Measurements from ENCODE around the gene SOX18.

Gene SOX18

GRCh38 chr20:64051561-64052325 is 2.3 kb upstream of the SOX18 start:
- DNase-seq: no peak

- DNase-seq: no peak
Measured at GRCh38 chr20:64051033-64051452, 1.6 kb upstream of the SOX18 start.

- DNase-seq: no peak
Measured at GRCh38 chr20:64050261-64051032, 1.0 kb upstream of the SOX18 start.

DNA sequence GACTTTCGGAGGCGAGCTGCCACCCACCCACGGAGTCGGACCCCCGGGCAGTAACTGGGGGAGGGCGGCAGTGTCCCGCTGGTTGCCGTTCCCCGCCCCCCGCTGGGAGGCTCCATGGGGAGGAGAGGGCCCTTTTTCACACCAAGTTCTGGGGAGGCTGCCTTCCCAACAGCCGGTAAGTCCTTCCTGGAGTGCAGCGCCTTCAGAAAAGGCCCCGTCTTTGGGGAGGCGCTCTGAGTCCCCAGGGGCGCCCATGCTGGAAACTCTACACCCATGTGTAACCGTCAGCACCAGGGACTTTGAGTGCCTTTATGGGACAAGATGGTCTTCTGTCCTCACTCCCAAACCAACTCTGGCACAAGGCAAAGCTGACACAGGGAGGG is 430 bp upstream of the SOX18 start:
- DNase-seq: no peak

DNA sequence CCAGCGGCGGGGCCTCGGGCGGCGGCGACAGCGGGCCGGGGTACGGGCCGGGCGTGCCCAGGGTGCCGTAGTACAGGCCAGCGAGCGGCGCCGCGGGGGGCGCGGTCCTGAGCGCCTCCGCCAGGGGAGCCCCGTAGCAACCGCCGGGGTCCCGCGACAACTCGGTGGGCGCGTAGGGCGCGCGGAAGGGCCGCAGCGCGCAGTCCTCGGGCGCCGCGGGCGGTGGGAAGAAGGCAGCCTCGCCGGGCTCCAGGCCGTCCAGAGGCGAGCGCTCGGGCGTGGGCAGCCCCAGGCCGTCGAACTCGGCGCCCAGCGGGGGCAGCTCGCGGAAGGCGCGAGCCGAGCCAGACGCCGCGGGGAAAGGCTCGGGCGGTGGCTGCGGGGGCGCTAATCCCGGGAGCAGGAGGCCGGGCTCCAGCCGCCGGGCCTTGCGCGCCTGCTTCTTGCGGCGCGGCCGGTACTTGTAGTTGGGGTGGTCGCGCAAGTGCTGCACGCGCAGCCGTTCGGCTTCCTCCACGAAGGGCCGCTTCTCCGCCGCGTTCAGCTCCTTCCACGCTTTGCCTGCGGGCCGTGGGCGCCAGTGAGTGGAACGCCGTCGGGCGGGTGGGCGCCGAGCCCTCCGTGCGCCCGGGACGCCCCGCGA is 916 bp downstream of the SOX18 start:
- DNase-seq: no peak

DNA sequence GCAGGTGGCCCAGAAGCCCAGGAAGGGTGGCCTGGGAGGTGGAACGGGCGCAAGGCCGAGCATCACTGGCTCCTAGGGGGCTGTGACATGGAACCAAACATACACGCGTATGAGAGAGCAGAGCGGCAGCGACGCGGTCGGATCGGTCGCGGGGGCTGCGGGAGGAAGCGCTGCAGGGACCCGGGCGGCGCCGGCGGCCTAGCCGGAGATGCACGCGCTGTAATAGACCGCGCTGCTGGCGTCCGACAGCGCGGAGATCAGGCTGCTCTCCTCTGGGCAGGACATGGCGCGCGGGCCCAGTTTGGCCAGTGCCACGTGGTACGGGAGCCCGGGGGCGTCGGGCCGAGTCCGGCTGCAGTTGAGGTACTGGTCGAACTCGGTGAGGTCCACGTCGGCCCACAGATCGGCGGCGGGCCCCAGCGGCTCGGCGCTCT is 1.5 kb downstream of the SOX18 start:
- no peak for DNase-seq

GRCh38 chr20:64047046-64047389 is 2.4 kb downstream of the SOX18 start:
- DNase-seq: no peak

DNA sequence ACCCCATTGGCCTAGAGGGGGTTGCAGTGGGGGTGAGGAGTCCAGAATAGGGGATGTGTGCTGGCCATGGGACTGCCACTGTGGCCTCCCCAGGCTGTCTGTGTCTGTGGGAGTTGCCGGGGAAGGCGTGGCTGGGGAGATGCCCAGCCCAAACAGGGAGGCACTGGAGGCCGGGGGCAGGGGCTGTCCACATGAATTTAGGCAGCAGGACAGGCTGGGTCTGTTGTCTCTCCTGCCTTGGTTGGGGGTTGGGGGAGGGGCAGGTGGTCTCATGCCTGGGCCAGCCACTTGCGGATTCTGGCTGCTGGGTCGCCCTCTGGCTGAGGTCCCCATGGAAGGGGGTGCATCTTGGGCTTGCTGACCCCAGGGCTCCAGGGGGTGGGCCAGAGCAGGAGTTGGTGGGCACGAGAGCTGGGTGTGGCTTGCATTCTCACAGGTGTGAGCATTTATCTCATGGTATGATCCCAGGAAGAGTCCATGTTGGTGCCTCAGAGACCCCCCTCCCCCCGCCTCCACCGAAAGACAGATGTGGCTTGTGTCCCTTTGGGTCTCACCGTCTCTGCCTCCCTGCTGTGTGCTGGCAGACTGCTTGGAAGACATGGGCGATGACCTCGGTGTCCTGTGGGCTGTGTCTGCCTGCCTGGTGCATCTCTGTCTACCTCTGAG is 4.0 kb downstream of the SOX18 start:
- DNase-seq: no peak

DNA sequence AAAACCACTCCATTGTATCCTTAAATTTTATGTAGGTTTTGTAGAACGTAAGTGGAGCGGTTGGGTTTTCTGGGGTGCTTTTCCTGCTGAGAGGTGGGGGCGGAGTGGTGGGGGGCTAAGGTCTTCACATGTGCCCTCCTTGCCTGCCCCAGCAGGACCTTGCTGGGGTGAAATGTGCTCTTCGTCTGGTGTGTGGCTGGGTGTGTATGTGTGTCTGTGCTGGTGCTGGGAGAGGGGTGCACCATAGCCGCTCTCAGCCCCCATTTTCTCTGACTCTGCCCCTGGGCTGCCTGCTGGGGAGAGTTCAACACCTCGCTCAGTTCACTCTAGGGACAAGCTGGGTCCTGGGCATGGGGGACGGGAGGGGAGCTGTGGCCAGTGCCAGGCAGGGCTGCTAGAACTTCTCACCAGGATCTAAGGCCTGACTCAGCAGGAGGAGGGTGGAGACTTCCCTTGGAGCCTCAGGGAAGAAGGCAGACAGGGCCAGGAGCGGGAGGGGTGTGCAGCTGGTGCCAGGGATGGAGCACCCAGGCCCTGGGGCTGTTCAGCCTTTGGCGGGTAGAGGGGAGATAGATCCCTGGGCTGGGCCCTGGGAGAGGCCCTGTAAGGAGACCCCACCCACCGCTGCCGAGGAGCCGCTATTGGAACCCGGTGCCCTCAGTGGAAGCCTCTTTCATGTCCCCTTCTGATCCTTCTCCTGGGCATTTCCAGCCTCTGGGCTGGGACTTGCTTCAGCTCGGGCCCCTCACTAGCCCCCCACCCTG is 4.8 kb downstream of the SOX18 start:
- DNase-seq: peak; percentile 37

DNA sequence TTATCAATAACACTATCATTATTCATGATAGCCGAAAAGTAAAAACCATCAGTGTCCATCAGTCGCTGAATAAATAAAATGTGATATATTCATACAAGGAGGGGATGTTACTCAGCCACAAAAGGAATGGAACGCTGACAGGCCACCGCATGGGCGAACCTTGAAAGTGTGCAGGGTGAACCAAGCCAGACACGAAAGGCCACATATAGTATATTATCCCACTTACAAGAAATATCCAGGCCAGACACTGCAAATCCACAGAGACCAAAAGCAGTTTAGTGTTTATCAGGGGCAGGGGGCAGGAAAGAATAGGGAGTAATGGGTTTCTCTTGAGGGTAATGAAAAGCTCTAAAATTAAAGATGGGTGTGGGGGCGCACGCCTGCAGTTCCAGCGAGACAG is 5.7 kb downstream of the SOX18 start:
- DNase-seq: no peak

DNA sequence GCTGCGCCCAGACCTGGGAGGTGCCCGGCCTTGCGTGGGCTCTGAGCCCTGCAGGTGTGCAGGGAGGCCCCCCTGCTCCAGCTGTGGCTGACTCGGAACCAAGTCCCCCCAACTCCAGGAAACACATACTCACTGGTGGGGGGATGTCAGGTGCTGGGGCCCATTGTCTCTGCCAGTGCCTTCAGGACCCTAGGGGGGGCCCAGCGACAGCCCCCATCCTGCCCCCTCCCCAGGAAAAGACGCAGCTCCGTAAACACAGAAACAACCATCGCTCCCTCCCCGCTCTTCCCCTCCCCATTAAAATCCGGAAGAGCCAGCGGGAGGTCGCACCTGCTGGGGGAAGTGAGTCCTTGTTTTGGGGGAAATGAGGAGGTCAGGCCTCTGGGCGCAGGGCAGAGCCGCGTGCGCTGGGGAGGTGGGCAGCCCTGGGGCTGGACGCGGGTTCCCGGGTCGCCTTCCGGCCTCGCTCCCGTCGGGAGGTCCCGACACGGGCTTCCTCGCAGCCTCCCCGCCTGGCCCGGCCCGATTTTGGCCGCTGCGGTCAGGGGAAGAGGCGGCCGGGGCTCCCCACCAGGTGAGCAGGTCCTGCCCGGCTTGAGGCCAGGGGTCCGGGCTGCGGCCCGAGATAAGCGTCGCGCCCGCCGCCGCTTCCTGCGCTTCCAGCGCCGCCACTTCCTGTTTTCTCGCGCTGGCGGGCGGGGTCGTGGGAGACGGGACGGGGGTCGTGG is 7.2 kb downstream of the SOX18 start:
- DNase-seq: no peak

DNA sequence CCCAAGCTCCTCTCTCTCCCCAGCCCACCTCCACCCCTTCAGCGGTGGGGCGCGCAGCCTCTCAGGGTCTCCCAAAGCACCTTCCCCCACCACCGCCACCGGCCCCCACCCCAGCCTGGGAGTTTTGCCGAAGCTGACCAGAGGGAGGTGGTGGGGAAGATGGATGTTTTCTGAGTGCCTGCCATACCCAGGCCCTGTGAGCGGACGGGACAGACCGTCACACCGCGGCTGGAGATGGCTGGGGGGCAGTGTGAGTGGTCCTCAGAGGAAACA is 7.7 kb downstream of the SOX18 start:
- no peak for DNase-seq

GRCh38 chr20:64041040-64041780 is 8.2 kb downstream of the SOX18 start:
- DNase-seq: peak; percentile 76

- DNase-seq: no peak
Measured at GRCh38 chr20:64040231-64041039, 9.0 kb downstream of the SOX18 start.

DNA sequence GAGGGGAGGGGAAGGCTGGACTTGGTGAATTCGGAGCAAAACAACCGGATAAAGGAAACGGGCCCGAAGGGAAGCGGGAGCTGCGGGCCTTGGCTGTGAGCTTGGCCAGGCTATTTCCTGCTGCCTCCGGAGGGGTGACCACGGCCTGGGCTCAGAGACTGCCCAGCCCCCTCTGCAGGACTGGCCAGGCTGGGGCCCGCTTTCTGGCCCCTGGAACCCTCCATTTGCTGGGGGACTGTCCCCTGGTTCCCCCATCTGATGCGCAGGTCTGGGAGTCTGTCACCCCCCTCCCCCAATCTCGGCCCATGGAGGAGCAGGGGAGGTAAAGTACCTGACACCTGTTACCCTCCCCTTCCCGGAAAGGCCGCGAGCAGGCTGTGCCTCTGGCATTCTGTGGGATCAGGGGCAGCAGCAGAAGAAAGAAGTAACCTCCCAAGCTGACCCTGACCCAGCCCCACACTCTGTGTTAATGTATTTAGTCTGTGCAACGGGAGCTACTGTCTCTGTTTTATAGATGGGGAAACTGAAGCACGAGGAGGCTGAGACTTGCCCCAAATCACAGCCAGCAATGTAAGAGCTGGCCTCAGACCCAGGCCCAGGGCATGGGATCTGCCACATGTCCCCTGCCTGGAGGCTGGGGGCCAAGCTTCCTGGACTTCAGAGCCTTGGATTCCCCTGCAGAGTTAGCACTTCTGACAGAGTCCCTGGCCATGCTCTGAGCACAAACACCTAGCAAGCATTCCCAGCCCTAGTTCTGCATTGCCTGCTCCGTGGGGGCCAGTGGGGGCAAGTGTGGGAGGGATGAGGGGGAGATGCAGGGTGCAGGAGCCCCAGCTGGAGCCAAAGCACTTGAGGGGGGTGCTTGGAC is 9.9 kb downstream of the SOX18 start:
- no peak for DNase-seq

DNA sequence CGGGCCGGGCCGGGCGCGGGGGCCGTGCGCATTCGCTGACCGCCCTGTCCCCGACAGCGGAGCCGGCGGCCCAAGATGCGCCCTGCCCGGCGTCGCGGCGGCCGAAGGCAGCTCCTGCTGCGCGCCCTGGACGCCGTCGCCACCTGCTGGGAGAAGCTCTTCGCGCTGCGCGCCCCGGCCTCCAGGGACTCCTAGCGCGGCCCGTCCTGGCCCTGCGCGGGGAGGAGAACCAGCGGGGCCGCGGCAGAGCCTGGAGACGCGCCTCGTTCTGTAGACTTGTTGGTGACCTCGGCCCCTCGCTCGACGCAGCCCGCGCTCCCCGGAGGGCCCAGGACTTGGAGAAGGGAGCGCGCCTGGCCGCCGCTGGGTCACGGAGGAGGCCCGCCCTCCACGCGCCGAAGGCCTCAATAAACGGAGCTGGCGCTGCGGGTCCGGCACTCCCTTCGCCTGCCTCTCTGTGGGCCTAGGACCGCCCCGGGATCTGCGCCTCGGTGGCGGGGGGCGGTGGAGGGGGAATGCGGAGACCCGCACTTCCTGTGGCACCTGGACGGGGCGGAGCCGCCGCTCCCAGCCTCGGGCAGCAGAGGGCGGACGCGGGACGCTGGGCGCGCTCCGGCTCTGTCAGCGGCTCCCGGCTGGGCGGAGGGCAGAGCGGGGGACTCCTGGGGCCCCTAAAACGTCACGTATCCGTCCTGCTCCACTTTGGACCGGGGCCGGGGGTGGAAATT is 10.7 kb downstream of the SOX18 start:
- DNase-seq: no peak

- no peak for DNase-seq
Measured at GRCh38 chr20:64038224-64038564, 11.2 kb downstream of the SOX18 start.

DNA sequence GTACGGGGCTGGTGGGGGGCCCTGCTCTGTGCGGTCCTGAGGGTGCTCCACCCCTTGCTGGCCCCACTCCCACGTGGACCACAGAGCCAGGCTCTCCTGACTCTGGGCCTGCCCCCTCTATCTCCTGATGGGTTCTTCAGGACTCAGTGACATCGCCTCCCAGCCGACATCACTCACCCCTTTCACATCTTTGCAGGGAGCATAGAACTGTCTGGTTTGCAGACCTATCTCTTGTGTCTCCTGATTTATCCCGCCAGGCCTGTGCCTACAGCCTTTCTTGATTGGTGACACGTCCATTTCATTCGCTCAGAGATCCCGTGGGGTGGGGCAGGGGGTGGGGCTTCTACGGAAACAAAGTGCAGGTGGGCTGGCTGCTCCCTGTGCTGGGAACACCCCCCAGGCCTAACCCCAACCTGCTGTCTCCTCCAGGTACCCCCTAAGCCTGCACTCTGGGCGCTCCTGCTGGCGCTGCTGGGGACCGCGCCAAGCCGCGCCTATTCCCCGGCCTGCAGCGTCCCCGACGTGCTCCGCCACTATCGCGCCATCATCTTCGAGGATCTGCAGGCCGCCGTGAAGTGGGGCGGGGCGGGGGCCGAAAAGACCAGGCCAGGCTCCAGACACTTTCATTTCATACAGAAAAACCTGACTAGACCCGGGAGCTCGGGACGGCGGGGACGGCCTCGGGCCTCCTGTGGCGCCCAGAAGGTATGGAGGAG is 11.8 kb downstream of the SOX18 start:
- DNase-seq: no peak

- DNase-seq: no peak
Measured at GRCh38 chr20:64037199-64037497, 12.3 kb downstream of the SOX18 start.

All from DMS 273 treated with DMSO at 0.1 percent for 48 hours (cell line).